Measurements from ENCODE around the gene CSF3. TPM values are rescaled to one million over a fixed set of nuclear protein-coding genes. Genes with fewer than 3 reads are reported as not detected.
A peak's percentile ranks its signal among the peaks of the same experiment; 100 is the strongest.

Gene CSF3
- polyA plus RNA-seq, 1 experiment, result not detected

GRCh38 chr17:40062329-40063186, 47.3 kb downstream of the CSF3 start, which contains the start of gene THRA:
THRA (plus strand) TSS chr17:40062965; CDS start chr17:40074489, 11,524 bp downstream.
- Histone ChIP-seq H3K27me3 (ENCODE audit: control insufficient read depth, insufficient read depth, low read length) (peaks cover 3% of the 10 kb centered on the region), H3K27ac (ENCODE audit: low read depth, low read length) (no peak within 1 kb of the TSS), H3K9me3 (ENCODE audit: control insufficient read depth, insufficient read depth, low read length) (no peaks in the 10 kb centered on the region; the same call in 1 of the 2 replicates), H3K4me3 (ENCODE audit: low read depth, low read length) (peak within 1 kb of the TSS; percentile 90)
- TF ChIP-seq CTCF (IDR thresholded peaks at IDR 0.05; ENCODE audit: low read depth, low read length), result 0 out of 2 replicates have a peak, but pooled peaks have one; percentile 15
- CTCF ChIA-PET, result interaction anchor here (1.2 to 4.9 kb wide), 6 partner anchors 12 to 106 kb away, joined by 4 to 60 read pairs (median 6); no protein-coding TSS in a partner anchor
- no peak for DNase-seq (ENCODE audit: low read depth, low spot score)
- POLR2A ChIA-PET, result interaction anchor here (1.0 to 1.3 kb wide), 2 partner anchors 8 to 36 kb away, joined by 3 to 6 read pairs; partner anchors contain the start of gene MED24

GRCh38 chr17:40063187-40063771, 48.0 kb downstream of the CSF3 start:
- no peak for DNase-seq (ENCODE audit: low read depth, low spot score)
- H3K9me3 ChIP-seq (ENCODE audit: control insufficient read depth, insufficient read depth, low read length), result no peaks in the 10 kb centered on the region; the same call in 1 of the 2 replicates
- ChIA-PET CTCF (interaction anchor here (0.7 to 4.9 kb wide), 5 partner anchors 9 to 50 kb away, joined by 3 to 60 read pairs (median 5); partner anchors contain the start of gene MED24), POLR2A (interaction anchor here (0.5 to 1.3 kb wide), 3 partner anchors 9 to 48 kb away, joined by 3 to 6 read pairs (median 5); partner anchors contain the start of gene MED24)
- peaks cover 3% of the 10 kb centered on the region for H3K27me3 ChIP-seq (ENCODE audit: control insufficient read depth, insufficient read depth, low read length)
- TF ChIP-seq CTCF (IDR thresholded peaks at IDR 0.05; ENCODE audit: low read depth, low read length), result no peak
- H3K4me3 ChIP-seq (ENCODE audit: low read depth, low read length), result peak overlapping the region; percentile 90
- no peak overlapping the region for H3K27ac ChIP-seq (ENCODE audit: low read depth, low read length)

- ChIA-PET POLR2A (interaction anchor here (0.5 to 1.4 kb wide), 5 partner anchors 10 to 47 kb away, joined by 3 to 6 read pairs (median 5); partner anchors contain the start of genes MED24 and NR1D1), CTCF (interaction anchor here (0.7 to 4.9 kb wide), 6 partner anchors 10 to 49 kb away, joined by 3 to 60 read pairs (median 5); partner anchors contain the start of gene MED24)
- DNase-seq (ENCODE audit: low read depth, low spot score), result no peak
Measured at GRCh38 chr17:40063901-40064531, 48.8 kb downstream of the CSF3 start.

More at GRCh38 chr17:40063901-40064531, 48.8 kb downstream of the CSF3 start:
- Histone ChIP-seq H3K27me3 (ENCODE audit: control insufficient read depth, insufficient read depth, low read length) (peaks cover 3% of the 10 kb centered on the region), H3K9me3 (ENCODE audit: control insufficient read depth, insufficient read depth, low read length) (no peaks in the 10 kb centered on the region; the same call in 1 of the 2 replicates), H3K27ac (ENCODE audit: low read depth, low read length) (peak overlapping the region; percentile 24), H3K4me3 (ENCODE audit: low read depth, low read length) (peak overlapping the region; percentile 90)
- no peak for TF ChIP-seq CTCF (IDR thresholded peaks at IDR 0.05; ENCODE audit: low read depth, low read length)
